Testis (tissue), 2 donors: ENCODE results near the gene STUM.

Experiments
- CTCF ChIP-seq, 3 experiments: fragments of 450-650 bp in 2 of 3; fragments of 200-600 bp in 1 of 3; sonication (generic) in 1 of 3; IDR thresholded peaks; one replicate each; pipeline ENCODE4 v1.5.1; 2016 to 2019; ENCODE audit warnings: antibody characterized with exemption in 3 of 3, mild to moderate bottlenecking in 2 of 3, moderate library complexity in 1 of 3
- POLR2A ChIP-seq: fragments of 450-650 bp; IDR thresholded peaks from one replicate; pipeline ENCODE4 v1.6.1; 2017; ENCODE audit warnings: antibody characterized with exemption, mild to moderate bottlenecking, moderate library complexity

GRCh38 chr1:226629896-226630550 is 81.5 kb downstream of the STUM start:
- TF ChIP-seq CTCF (IDR thresholded peaks at IDR 0.05) (no peak), POLR2A (no peak)
